HCT116 (cell line): ENCODE measurements around the gene NFATC1.

ENCODE experiments used
- CBX3 ChIP-seq: IDR thresholded peaks from 2 replicates; pipeline ENCODE4 v1.6.1; 2012; ENCODE audit warnings: low read depth
- CEBPB ChIP-seq: IDR thresholded peaks from 2 replicates; pipeline ENCODE4 v1.6.1; 2012; ENCODE audit warnings: low read depth
- CTCF ChIP-seq, 3 experiments: fragments of 200-600 bp in 1 of 3; sonication (generic) in 1 of 3; IDR thresholded peaks in 2 of 3; conservative IDR thresholded peaks in 1 of 3; 2 replicates each; pipeline ENCODE4 v1.5.1; 2012 to 2017; ENCODE audit warnings: low read depth in 2 of 3, low read length in 2 of 3, antibody characterized with exemption in 1 of 3, borderline replicate concordance in 1 of 3, control low read depth in 1 of 3, mild to moderate bottlenecking in 1 of 3, mixed read lengths in 1 of 3, mixed run types in 1 of 3, moderate library complexity in 1 of 3; ENCODE audit not compliant: insufficient read depth in 1 of 3
- EGR1 ChIP-seq: IDR thresholded peaks from 2 replicates; pipeline ENCODE4 v1.6.1; 2012; ENCODE audit warnings: low read depth
- EZH2 ChIP-seq: fragments of 200-600 bp; sonication (generic); IDR thresholded peaks from 2 replicates; pipeline ENCODE4 v1.6.1; 2017; ENCODE audit warnings: antibody characterized with exemption, mixed run types
- JUND ChIP-seq: IDR thresholded peaks from 2 replicates; pipeline ENCODE4 v1.6.1; 2012
- MAX ChIP-seq: IDR thresholded peaks from 2 replicates; pipeline ENCODE4 v1.6.1; 2012
- POLR2A ChIP-seq: IDR thresholded peaks from 2 replicates; pipeline ENCODE4 v1.7.0; 2011; ENCODE audit warnings: borderline replicate concordance; ENCODE audit not compliant: insufficient read depth, insufficient read length; ENCODE audit errors: extremely low read depth
- REST ChIP-seq: IDR thresholded peaks from 2 replicates; pipeline ENCODE4 v1.6.1; 2012; ENCODE audit warnings: low read depth
- SP1 ChIP-seq: IDR thresholded peaks from 2 replicates; pipeline ENCODE4 v1.6.1; 2012; ENCODE audit warnings: low read depth
- SRF ChIP-seq: IDR thresholded peaks from 2 replicates; pipeline ENCODE4 v1.6.1; 2012; ENCODE audit warnings: low read depth
- ZBTB33 ChIP-seq: IDR thresholded peaks from 2 replicates; pipeline ENCODE4 v1.6.1; 2011; ENCODE audit warnings: mild to moderate bottlenecking, low read length, moderate library complexity; ENCODE audit not compliant: insufficient replicate concordance; ENCODE audit errors: extremely low read depth
- ZFX ChIP-seq: fragments of 450-650 bp; IDR thresholded peaks from 2 replicates; pipeline ENCODE4 v1.6.1; 2017
- ZNF274 ChIP-seq: fragments of 200-500 bp; sonication (Bioruptor generic); IDR thresholded peaks from 2 replicates; pipeline ENCODE4 v1.6.1; 2014; ENCODE audit warnings: mild to moderate bottlenecking, low read depth, low read length, inconsistent platforms

- no peak for TF ChIP-seq CTCF (IDR thresholded peaks at IDR 0.05 in 2 of 3, conservative IDR thresholded peaks at IDR 0.05 in 1 of 3; ENCODE audit: borderline replicate concordance in 1 of 3, insufficient read depth in 1 of 3, low read depth in 2 of 3, low read length in 2 of 3)
- TF ChIP-seq SP1: no peak
- TF ChIP-seq POLR2A: no peak
- TF ChIP-seq CBX3: no peak
- TF ChIP-seq ZFX: no peak
- no peak for TF ChIP-seq JUND
- TF ChIP-seq MAX: no peak
- no peak for TF ChIP-seq EGR1
- no peak for TF ChIP-seq ZBTB33
- no peak for TF ChIP-seq CEBPB
- no peak for TF ChIP-seq ZNF274
- no peak for TF ChIP-seq EZH2
- TF ChIP-seq REST: no peak
- TF ChIP-seq SRF: no peak
These were observed 150.0 kb downstream of the NFATC1 start for GRCh38 chr18:79545736-79546171.
